Fibroblast of lung (primary cell): ENCODE measurements around the gene MPND. TPM values are rescaled to one million over a fixed set of nuclear protein-coding genes. Genes with fewer than 3 reads are reported as not detected.

Experiments used
- DNase-seq, 2 donors: peaks; one replicate each; pipeline versions ENCODE4 v3.0.0 to v3.0.0-alpha.2; 2010; ENCODE audit warnings: low read depth in 2 of 2
- H2AFZ ChIP-seq: 2 replicates; pipeline ENCODE4 v1.5.1; 2012; ENCODE audit warnings: low read length, control low read depth, inconsistent platforms
- H3K27ac ChIP-seq: 2 replicates; pipeline ENCODE4 v1.5.1; 2011; ENCODE audit warnings: low read length, control low read depth; ENCODE audit not compliant: insufficient read depth
- H3K27me3 ChIP-seq: 2 replicates; pipeline ENCODE4 v1.5.1; 2011; ENCODE audit warnings: mild to moderate bottlenecking, low read length; ENCODE audit not compliant: control insufficient read depth, insufficient read depth
- H3K36me3 ChIP-seq: 2 replicates; pipeline ENCODE4 v1.5.1; 2011; ENCODE audit warnings: low read length; ENCODE audit not compliant: control insufficient read depth, insufficient read depth
- H3K4me1 ChIP-seq: 2 replicates; pipeline ENCODE4 v1.5.1; 2011; ENCODE audit warnings: low read length; ENCODE audit not compliant: control insufficient read depth, insufficient read depth; ENCODE audit errors: extremely low read depth
- H3K4me2 ChIP-seq: 2 replicates; pipeline ENCODE4 v1.5.1; 2011; ENCODE audit warnings: low read length, control low read depth; ENCODE audit not compliant: insufficient read depth; ENCODE audit errors: extremely low read depth
- H3K4me3 ChIP-seq, 4 experiments: fragments of 200-600 bp in 1 of 4; sonication (generic) in 1 of 4; replicated peaks in 1 of 4; 2 replicates each; pipeline ENCODE4 v1.5.1; 2011 to 2016; ENCODE audit warnings: low read length in 4 of 4, low read depth in 3 of 4, mild to moderate bottlenecking in 3 of 4, control low read depth in 2 of 4, inconsistent platforms in 1 of 4, mixed read lengths in 1 of 4; ENCODE audit not compliant: insufficient read depth in 1 of 4; ENCODE audit errors: control extremely low read depth in 1 of 4
- H3K79me2 ChIP-seq: 2 replicates; pipeline ENCODE4 v1.5.1; 2012; ENCODE audit warnings: mild to moderate bottlenecking, low read length, inconsistent platforms; ENCODE audit not compliant: control insufficient read depth, insufficient read depth
- H3K9ac ChIP-seq: 2 replicates; pipeline ENCODE4 v1.5.1; 2011; ENCODE audit warnings: mild to moderate bottlenecking, low read length, control low read depth; ENCODE audit not compliant: insufficient read depth
- H3K9me3 ChIP-seq: 2 replicates; pipeline ENCODE4 v1.5.1; 2012; ENCODE audit warnings: low read depth, low read length; ENCODE audit not compliant: control insufficient read depth, insufficient read depth
- H4K20me1 ChIP-seq: 2 replicates; pipeline ENCODE4 v1.5.1; 2011; ENCODE audit warnings: low read length; ENCODE audit not compliant: control insufficient read depth, insufficient read depth; ENCODE audit errors: extremely low read depth
- CTCF ChIP-seq, 2 donors: IDR thresholded peaks in 1 of 2; conservative IDR thresholded peaks in 1 of 2; 1 replicate in 1 of 2; 2 replicates in 1 of 2; pipeline ENCODE4 v1.5.1; 2011 to 2012; ENCODE audit warnings: low read length in 2 of 2, control low read depth in 1 of 2, inconsistent platforms in 1 of 2, low read depth in 1 of 2, mild to moderate bottlenecking in 1 of 2
- EZH2 ChIP-seq: IDR thresholded peaks from 2 replicates; pipeline ENCODE4 v1.5.1; 2012; ENCODE audit warnings: low read length, control low read depth, mild to moderate bottlenecking; ENCODE audit errors: missing control alignments
- polyA plus RNA-seq, 2 donors: library from polyadenylated mRNA; depleted of rRNA in 1 of 2; stranded (reverse) in 1 of 2; unstranded in 1 of 2; fragments of >200 nt; gene quantifications; 2 replicates each; pipeline ENCODE4 v1.2.1, GENCODE V29; 2011 to 2012; ENCODE audit warnings: missing spikeins in 1 of 2
- total RNA-seq: library from RNA; depleted of rRNA; stranded (reverse); fragments of >200 nt; gene quantifications from 2 replicates; pipeline ENCODE4 v1.2.1, GENCODE V29; 2014

Gene MPND
- total and polyA plus RNA-seq, 2 donors (not counting 1 experiment from before 2014, with no cell fraction given), result 2.7 to 7.1 TPM

DNA sequence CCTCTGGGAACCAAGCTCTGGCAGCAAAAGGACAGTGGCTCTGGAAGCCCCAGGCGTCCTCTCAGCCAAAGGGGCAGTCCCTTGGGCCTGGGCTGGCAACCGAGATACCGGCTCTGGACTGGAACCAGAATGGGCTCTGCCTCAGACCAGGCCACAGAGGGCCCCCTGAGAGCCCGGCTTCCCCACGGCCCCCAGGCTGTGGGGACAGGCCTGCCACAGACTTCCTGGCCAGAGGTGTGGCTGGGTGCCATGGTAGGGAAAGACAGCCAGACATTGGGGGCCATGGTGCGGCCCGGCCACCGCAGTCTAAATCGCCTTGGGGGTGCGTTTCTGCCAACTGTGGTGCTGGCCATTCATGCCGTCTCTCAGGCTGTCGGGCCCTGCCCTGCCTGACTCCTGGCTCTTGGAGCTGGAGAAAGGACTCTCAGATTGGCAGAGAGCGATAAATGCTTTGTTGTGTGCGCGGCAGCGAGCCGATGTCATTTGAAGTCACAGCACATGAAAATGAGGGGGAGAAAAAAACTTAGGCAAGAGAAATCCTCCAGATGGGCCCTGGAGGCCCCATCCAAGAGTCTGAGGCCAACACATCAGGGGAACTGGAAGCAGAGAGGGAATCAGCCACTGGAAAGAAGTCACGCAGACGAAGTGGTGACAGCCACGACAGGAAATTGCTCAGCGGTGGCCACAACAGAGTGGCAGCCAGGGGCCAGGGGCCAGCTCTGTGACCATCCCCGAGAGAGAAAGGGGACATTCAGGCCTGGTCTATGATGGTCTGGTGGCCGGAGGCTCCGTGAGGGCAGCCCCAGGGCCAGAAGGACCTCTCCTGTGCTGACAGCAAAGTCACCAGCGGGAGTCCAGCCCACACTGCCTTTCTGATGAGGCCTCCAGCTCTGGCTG lies 30.5 kb downstream of the MPND start:
- peaks cover 9% of the 10 kb centered on the region for H3K36me3 ChIP-seq
- no peaks in the 10 kb centered on the region for H4K20me1 ChIP-seq
- H3K79me2 ChIP-seq, result peaks cover 83% of the 10 kb centered on the region
- H3K4me3 ChIP-seq, result no peak overlapping the region
- DNase-seq, result peak; percentile 26 to 55
- peak overlapping the region; percentile 69 for H3K9ac ChIP-seq
- TF ChIP-seq EZH2, result no peak
- TF ChIP-seq CTCF (conservative IDR thresholded peaks at IDR 0.05 in 1 of 2, IDR thresholded peaks at IDR 0.05 in 1 of 2; ENCODE audit: low read depth in 1 of 2, low read length in 2 of 2), result no peak
- peak overlapping the region; percentile 64 for H3K4me2 ChIP-seq
- H2AFZ ChIP-seq, result no peak overlapping the region
- H3K27me3 ChIP-seq, result no peaks in the 10 kb centered on the region
- peak overlapping the region; percentile 77 for H3K27ac ChIP-seq
- peaks cover 54% of the 10 kb centered on the region for H3K4me1 ChIP-seq
- no peaks in the 10 kb centered on the region for H3K9me3 ChIP-seq

- Histone ChIP-seq H3K4me1 (peaks cover 50% of the 10 kb centered on the region), H3K4me3 (no peak overlapping the region)
Measured at GRCh38 chr19:4374498-4375163, 31.3 kb downstream of the MPND start.

More at GRCh38 chr19:4374498-4375163, 31.3 kb downstream of the MPND start:
- DNase-seq, result peak; percentile 86 to 95
- Histone ChIP-seq H4K20me1 (no peaks in the 10 kb centered on the region), H3K27me3 (no peaks in the 10 kb centered on the region), H2AFZ (no peak overlapping the region), H3K9ac (peak overlapping the region; percentile 69), H3K79me2 (peaks cover 82% of the 10 kb centered on the region), H3K36me3 (peaks cover 10% of the 10 kb centered on the region), H3K9me3 (no peaks in the 10 kb centered on the region), H3K27ac (peak overlapping the region; percentile 77), H3K4me2 (peak overlapping the region; percentile 64)
- TF ChIP-seq EZH2 (no peak), CTCF (conservative IDR thresholded peaks at IDR 0.05 in 1 of 2, IDR thresholded peaks at IDR 0.05 in 1 of 2; ENCODE audit: low read depth in 1 of 2, low read length in 2 of 2) (peak; percentile 6 to 13)
